Umbilical cord (tissue), 2 donors: ENCODE data around the gene POU2F3. TPM values are rescaled to one million over a fixed set of nuclear protein-coding genes. Genes with fewer than 3 reads are reported as not detected.

Experiments
- DNase-seq: peaks from one replicate; pipeline ENCODE4 v3.0.0-alpha.2; 2015; ENCODE audit warnings: low spot score
- total RNA-seq: library from RNA; depleted of rRNA; stranded (reverse); fragments of >200 nt; gene quantifications from one replicate; pipeline ENCODE4 v1.2.3, GENCODE V29; 2014; ENCODE audit warnings: low replicate concordance; ENCODE audit not compliant: insufficient read depth

Gene POU2F3
- 3.1 TPM for total RNA-seq

- no peak for DNase-seq
Measured at GRCh38 chr11:120239713-120240640, at the start of gene POU2F3. Gene POU2F3, plus strand, starts transcription at chr11:120240140. Its CDS starts 204 bp downstream, at chr11:120240344.

DNA sequence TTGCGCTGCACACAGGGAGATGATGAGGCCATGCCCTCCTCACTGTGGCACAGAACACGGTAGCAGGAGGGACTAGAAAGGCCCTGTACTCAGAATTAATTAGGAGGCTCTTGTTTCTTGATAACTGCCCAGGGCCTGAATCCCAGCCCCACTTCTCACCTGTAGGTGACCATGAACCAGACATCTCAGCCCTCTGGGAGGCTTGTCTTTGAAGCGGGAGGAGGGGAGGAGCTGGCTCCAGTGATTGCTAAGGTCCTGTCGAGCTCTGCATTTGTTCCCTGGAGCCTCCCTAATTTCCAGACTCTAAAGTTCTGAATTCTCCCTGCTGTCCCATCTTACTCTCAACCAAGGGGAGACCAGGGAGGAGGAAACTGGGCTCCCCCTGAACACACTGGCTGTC is 48.9 kb upstream of the POU2F3 start:
- no peak for DNase-seq

GRCh38 chr11:120192831-120193625 is 46.9 kb upstream of the POU2F3 start:
- no peak for DNase-seq

DNA sequence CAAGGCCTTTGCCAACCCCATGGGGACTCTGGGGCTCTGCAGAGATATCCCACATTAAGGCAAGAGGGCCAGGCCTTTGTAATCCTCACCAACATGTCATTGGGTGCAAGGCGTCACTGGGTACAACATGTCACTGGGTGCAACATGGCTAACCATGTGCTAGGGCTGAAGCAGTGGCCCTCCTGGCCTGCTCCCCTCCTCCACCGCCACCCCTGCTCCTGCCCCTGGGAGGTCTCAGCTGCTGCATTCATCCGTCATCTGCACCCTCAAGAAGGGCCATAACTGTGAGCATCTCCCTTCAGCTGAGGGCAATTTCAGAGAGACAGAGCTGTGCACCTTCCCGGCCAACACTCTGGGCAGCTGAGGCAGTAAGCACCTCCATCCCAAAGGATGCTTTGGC is 45.8 kb upstream of the POU2F3 start:
- no peak for DNase-seq

- peak; percentile 87 for DNase-seq
Measured at GRCh38 chr11:120195601-120196320, 44.2 kb upstream of the POU2F3 start.

DNA sequence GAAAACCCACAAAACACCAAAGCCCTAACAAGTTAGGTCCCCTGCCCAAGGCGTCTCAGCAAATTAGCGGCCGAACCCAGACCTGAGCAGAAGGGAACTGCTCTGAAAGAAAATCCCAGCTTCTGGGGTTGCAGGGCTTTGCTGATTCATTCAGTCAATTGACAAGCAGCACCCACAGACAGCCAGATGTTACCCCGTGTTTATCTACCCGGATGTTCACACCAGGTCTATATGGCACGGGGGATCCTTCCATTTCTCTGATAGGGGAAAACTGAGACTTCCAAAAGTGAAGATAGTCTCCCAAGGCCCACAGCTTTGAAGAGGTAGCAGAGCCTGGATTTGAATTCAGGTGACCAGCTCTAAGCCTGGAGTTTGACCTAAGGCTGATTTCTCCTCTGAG is 43.1 kb upstream of the POU2F3 start:
- no peak for DNase-seq

DNA sequence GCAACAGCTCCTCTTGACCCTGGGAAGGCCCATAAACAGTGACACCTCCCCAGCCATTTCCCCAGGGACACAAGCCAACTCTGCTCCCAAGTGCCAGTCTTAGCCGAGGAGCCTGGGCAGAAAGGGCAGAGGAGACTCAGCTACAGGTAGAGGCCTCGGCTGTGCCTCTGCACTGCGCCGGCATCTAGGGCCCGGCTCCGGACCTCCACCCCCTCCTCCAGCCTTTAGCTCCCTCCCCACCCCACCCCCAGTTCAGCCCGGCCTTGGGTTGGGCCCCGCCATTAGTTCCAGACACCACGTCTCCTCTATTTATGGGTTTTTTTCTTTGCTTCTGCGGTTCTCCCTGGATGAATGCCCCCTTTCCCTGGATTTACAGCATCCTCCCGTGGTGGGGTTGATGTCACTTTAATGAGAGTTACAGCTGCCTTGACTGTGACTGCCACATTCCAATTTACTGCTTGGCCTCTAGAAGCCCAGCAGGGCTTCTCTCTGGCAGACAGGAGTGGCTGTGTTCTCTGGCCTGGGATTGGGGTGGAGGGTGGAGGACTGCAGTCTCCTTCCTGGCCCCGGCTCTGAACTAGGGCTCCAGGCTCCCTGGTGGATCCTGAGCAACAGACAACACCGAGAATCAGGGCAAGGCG is 42.6 kb upstream of the POU2F3 start:
- peak; percentile 66 for DNase-seq

DNA sequence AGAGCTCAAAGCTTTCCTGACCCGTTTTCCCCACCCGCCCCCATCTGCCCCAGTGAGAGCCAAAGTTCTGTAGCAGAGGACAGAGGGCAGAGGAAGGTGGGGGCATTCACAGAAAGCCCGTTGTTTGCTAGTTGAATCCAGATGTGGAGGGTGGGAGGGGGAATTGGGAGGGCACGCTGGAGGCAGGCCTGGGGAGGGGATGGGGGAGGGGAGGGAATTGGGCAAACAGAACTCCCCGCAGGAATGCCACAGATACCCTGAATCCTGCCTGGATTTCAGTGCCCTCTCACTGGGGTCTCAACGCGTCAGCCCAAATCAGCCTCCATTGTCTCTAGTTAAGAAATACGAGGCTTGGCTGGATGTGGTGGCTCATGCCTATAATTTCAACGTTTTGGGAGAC is 42.0 kb upstream of the POU2F3 start:
- no peak for DNase-seq

GRCh38 chr11:120198403-120198786 is 41.5 kb upstream of the POU2F3 start:
- DNase-seq: no peak

DNA sequence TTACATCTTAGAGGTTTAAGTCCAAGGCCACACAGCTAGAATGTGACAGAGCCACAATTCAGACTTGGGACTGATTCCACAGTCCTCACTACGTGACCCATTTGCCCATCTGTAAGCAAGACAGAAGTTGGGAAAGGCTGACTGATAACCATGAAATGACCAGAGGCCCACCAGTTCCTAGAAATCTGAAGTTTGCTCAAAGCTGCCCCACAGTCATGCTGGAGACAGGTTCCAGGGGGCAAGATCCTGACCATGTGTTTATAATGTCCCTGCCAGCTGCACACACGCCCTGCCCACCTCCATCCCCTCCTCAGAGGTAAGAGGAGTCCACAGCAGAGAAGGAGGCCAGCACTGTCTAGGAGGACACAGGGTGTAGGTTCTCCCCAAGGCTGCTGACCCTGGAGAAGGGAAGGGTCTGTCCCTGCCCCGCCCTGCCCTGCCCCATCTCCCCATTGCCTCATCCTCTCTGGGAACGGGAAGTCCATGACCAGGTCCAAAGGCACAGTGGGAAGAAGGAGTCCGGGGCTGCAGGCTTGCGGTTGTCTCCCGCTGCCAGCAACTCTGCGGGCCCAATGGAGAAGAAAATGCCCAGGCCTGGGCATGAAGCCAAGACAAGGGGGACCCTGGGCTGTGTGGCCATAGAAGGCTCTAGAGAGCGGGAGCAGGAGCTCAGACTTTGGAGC is 41.0 kb upstream of the POU2F3 start:
- DNase-seq: no peak

DNA sequence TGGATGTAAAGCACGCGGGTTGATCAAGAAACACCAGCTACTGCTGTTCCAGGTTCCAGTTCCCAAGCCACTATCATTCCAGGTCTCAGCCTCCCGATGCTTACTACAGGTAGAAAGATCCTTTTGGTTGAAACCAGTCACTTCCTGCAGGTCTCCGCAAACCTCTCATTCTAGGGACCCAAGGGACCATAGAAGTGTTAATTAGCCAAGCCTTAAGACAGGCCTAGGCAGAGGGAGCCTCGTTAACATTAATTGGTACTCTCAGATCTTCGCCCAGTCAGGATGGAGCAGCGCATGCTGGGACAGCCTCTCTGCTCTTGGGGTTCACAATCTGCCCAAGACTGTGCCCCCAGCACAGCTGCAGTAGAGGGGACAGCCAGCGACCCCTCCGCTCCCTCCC is 40.3 kb upstream of the POU2F3 start:
- no peak for DNase-seq

- no peak for DNase-seq
Measured at GRCh38 chr11:120200677-120201076, 39.3 kb upstream of the POU2F3 start.

- no peak for DNase-seq
Measured at GRCh38 chr11:120201653-120202052, 38.3 kb upstream of the POU2F3 start.

DNA sequence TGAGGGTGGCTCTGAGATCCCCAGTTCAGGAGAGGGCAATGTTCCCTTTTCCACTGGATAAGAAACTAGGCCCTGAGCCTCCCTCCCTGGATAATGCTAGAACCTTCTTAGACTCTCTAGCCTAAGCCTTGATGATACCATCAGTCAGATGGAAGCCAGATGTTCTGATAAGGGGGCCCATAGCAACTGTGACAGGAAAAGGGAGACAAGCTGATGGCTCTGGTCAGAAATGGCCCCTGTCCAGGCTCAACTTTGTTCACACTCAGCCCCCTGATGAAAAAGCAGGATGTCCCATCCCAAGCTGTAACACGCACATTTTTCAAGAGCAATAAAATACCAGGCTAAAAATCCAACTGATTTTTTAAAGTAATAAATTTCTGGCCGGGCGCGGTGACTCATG is 36.3 kb upstream of the POU2F3 start:
- peak; percentile 97 for DNase-seq

- DNase-seq: no peak
Measured at GRCh38 chr11:120205596-120206161, 34.3 kb upstream of the POU2F3 start.

GRCh38 chr11:120207512-120207911 is 32.4 kb upstream of the POU2F3 start:
- DNase-seq: no peak

- DNase-seq: no peak
Measured at GRCh38 chr11:120208001-120208441, 31.9 kb upstream of the POU2F3 start.

DNA sequence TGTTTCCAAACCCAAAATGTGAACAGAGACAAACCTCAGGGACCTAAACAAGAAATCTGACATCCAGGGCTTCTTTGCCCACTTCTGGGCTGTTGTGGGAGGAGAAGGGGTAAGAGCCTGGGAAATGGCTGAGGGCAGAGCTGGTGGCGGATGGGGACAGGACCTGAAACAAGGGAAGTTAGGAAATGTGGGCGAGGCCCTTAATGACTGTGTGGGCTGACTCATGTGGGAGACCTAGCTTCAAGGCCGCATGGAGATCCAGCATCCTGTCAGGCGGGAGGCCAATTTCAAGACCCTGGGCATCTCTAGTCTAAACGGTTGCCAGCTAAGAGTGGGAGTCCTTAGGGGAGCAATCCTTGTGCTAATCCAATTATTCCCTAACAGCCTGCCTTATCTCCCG is 31.2 kb upstream of the POU2F3 start:
- no peak for DNase-seq

GRCh38 chr11:120209746-120210625 is 30.0 kb upstream of the POU2F3 start:
- peak; percentile 61 for DNase-seq
